Mucosa of gallbladder (tissue), 1 donor: ENCODE results near the gene IFI6. TPM values are rescaled to one million over a fixed set of nuclear protein-coding genes. Genes with fewer than 3 reads are reported as not detected.
"Not testable (repeated sequence)": the region's sequence is repeated elsewhere in the genome, so short reads cannot be mapped to it uniquely, and the experiment has no call there.

Experiments used
- DNase-seq: peaks from one replicate; pipeline ENCODE4 v3.0.0-alpha.2; 2020; ENCODE audit warnings: low spot score
- total RNA-seq: library from RNA; stranded (reverse); gene quantifications from one replicate; pipeline ENCODE4 v1.2.1, GENCODE V29; 2021
- donor health status: DM: no; HTN: no; CAD: no.

IFI6 gene, protein sequence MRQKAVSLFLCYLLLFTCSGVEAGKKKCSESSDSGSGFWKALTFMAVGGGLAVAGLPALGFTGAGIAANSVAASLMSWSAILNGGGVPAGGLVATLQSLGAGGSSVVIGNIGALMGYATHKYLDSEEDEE
- 302 TPM for total RNA-seq

- peak; percentile 91 for DNase-seq
Observed at GRCh38 chr1:27671964-27672749, at the start of gene IFI6. Gene IFI6, minus strand, starts transcription at chr1:27672192. Its CDS starts 2,878 bp downstream, at chr1:27669314.

DNA sequence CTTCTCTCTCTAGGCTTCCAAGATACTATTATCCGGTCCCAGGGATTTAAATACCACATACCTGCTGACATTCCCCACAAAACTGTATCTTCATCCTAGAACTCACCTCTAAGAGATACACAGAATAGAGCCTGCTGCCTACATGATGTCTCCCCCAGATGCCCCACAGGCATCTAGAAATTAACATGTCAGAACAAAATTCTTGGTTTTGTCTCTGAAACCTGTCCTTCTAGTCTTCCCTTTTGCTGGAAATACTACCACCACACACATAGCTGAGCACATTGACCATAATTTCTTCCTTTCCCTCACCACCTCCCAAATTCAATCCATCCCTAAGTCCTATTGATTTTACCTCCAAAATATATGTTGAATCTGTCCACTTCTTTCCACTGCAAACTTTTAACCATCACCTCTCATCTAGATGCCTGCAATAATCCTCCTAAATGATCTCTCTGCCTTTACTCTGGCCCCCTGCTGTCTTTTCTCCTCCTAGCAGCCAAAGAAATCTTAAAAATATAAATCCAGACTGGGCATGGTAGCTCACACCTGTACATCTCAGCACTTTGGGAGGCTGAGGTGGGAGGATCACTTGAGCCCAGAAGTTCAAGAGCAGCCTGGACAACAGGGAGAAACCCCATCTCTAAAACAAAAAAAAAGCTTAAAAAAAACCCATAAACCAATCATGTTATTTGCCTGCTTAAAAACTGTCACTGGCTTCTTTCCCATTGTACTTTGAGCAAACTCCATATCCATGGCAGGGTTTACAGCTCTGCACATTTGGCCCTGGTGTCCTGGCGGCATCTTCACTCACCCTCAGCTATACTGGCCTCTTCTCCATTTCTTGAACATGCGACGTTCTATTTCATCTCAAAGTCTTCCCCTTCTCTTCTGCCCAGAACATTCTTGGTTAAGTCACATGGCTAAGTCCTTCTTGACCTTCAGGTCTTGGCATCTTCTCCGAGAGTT lies 47.6 kb upstream of the IFI6 start:
- DNase-seq, result no peak

DNA sequence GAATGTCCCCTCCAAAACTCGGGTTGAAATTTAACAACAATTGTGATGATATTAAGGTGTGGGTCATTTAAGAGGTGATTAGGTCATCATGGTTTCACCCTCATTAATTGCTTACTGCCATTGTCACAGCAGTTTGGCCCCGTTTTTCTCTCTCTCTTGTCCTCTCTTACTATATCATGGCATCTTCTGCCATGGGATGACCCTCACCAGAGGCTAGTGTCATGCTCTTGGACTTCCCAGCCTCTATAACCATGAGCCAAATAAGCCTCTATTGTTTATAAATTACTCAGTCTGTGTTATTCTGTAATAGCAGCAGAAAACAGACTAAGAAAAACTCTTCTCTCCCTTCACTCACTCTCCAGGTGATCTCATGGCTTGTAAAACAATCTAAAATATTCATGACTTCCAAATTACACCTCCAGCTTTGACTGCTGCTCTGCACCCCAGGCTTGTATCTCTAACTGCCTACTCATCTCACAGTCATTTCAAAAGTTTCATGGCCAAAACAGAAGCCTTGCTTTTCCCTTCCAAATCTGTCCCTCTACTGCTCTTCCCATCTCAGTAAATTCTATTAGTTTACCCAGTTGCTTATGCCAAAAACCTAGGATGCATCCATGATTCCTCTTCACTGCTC lies 44.4 kb upstream of the IFI6 start:
- DNase-seq, result no peak

DNA sequence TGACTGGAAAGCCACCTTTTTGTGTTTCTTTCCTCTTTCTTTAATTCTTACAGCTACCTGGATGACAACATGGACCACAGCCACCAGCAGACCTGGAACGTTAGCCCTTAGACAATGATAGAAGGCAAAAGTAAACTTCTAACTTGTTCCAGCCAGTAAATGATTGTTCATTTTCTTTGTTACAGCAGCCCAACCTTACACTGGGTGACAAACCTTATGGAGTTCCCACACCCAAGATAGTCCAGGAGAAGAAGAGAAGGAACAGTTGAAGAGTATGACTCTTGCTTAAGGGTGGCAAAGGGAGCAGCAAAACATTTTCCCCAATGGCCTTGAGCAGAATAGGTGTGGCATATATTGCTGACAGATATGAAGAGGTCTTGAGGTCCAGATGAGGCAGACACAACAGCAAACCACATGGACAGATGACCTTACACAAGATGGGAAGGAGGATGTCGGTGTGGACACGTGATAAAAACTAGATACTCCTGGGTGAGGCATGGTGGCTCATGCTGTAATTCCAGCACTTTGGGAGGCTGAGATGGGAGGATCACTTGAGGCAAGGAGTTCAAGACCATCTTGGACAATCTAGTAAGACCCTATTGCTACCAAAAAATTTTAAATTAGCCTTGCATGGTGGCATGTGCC lies 42.0 kb upstream of the IFI6 start:
- DNase-seq, result no peak

GRCh38 chr1:27713139-27713725 lies 41.2 kb upstream of the IFI6 start:
- DNase-seq, result no peak

- DNase-seq, result no peak
Observed at GRCh38 chr1:27710574-27710973, 38.6 kb upstream of the IFI6 start.

DNA sequence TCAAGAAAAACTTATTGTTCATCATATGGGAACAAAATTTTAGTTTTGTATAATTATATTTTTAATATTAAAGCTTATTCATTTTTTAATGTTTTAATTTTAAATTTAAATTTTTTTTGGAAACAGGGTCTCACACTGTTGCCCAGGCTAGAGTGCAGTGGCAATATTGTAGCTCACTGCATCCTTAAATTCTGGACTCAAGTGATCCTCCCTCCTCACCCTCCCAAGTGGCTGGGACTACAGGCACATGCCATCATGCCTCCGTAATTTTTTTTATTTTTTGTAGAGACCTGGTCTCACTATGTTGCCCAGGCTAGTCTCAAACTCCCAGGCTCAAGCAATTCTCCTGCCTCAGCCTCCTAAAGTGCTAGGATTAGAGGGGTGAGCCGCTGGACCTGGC lies 33.6 kb upstream of the IFI6 start:
- no peak for DNase-seq

DNA sequence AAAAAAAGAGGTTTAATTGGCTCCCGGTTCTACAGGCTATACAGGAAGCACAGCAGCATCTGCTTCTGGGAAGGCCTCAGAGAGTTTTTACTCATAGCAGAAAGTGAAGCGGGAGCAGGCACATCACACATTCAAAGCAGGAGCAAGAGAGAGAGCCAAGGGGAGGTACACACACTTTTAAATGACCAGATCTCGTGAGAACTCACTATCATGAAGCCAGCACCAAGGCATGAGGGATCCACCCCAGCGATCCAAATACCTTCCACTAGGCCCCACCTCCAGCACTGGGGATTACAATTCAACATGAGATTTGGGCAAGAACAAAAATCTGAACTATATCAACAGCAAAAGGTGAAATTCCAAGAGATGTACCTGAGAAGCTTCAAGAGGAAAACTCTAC lies 33.0 kb upstream of the IFI6 start:
- DNase-seq, result no peak

DNA sequence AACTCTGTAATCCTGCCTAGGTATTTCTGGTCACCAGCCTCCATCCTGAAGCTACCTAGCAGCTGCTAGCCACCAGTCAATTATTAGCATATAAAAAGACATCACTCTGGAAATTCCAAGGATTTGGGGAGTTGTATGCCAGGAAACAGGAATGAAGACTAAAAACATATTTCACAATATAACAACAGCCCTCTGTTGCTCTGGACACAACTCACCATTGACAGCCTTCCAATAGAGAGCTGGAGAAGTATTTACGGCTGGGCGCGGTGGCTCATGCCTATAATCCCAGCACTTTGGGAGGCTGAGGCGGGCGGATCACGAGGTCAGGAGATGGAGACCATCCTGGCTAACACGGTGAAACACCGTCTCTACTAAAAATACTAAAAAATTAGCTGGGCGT lies 24.8 kb upstream of the IFI6 start:
- not testable (repeated sequence) for DNase-seq

DNA sequence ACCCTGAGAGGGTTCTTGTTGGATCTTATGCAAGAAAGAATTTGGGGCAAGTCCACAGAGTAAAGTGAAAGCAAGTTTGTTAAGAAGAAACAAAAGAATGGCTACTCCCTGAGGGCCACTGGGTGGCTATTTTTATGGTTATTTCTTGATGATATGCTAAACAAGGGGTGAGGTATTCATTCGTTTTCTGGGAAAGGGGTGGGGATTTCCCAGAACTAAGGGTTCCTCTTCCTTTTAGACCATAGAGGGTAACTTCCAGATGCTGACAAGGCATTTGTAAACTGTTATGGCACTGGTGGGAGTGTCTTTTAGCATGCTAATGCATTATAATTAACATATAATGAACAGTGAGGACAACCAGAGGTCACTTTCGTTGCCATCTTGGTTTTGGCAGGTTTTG lies 18.2 kb upstream of the IFI6 start:
- no peak for DNase-seq

DNA sequence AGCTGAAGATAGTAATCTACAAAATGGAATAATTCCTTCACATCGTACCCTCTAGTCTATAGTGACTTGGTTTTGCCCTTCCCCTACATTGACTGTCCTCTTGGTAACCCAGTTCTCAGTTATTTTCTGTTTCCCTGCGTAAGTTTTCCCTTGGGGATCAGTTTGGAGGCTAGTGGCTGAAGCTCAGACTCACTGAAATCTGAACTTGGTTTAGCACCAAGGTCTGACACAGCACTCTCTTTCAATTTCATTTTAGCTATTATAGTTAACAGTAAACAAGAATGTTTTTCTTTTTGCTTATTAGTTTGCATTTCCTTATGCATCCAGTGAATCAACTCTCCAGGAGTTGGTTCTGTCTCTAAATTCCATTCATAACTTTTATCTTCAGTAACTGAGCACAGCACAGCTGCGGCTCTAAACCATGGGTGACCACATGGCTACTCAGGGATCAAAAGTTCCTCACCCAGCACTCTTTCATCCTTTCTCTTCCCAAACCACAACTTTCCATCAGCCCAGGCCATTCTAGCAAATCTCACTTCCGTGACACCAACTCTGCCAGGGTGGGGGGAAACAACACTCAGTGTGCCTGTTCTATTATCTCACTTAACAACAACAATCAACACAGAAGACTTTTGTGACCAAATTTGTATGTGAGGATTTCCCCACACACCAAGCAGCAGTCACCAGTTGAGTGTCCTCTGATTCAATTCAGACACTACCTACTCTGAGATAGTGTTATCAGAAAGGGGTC lies 17.6 kb upstream of the IFI6 start:
- DNase-seq, result no peak

GRCh38 chr1:27687906-27688305 lies 15.9 kb upstream of the IFI6 start:
- DNase-seq, result no peak

DNA sequence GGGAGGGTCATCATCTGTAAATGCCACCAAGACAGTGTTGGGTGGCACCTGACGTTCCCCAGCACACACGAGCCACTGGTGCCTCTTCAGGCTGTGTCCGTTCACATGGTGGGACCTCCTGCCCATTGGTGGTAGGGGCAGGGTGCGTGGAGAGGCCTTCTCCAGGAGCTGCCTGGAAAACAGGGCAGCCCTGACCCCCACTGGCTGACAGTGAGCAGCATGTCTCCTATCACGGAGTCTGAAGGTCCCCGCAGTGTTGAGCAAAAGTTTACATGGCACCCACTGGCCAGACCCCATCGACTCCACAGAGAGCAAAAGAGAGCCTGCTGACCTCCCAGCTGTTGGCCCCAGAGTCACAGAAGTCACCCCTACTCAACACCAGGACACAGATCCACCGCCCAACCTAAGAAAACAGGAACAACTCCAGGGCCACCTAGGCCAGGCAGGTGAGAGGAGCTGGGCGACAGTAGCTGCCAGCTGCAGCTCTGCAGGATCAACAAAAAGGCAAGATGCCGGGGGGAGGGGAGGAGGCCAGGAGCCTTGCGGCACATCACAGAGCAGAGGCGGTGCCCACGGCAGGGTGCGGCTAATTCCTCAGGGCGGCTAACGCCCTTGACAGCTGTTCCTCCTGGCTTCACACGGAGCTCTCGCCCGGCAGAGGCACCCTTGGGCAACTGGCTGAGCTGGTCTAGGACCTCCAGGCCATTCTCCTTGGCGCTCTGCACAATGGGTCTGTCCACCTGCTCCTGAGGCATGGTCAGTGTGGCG lies 14.4 kb upstream of the IFI6 start:
- peak; percentile 68 for DNase-seq

DNA sequence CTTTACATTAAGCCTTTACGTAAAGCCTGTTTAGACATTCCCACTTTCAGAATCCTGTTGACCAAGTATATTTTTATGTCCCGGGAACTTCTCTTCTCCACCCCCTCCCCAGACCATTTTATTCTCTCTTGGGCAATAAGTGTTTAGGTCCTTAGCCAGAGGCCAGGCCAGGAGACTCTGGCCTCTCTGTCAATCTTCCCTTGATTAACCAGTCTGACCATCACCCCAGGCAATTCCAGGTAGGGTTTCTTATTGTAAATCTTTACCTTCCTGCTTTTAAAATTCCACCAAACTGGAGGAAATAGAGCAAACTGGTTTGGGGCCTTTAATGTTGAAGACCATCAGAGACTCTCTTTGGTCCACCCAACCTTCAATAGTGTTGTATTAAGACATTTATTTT lies 12.2 kb upstream of the IFI6 start:
- no peak for DNase-seq

DNA sequence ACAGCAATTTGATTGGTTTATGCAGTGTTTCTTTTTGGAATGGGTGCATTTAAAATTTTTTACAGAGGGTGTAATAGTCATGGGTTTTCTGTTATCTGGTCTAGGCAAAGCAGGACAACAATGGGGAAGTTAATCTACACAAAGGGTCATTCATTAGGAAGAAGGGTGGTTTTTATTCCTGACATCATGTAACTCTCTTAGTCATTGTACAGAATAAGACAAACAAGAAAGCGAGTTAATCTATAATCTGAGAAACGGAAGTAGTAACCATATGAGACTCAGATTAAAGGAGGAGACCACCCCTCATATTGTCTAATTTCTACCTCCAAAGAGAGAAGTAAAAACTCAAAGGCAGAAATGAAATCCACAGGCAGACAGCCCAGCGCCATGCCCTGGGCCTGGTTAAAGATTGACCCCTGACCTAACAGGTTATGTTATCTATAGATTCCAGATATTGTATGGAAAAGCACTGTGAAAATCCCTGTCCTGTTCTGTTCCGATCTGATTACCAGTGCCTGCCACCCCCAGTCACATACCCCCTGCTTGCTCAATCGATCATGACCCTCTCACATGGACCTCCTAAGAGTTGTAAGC lies 10.5 kb upstream of the IFI6 start:
- DNase-seq, result no peak

GRCh38 chr1:27681580-27681979 lies 9.6 kb upstream of the IFI6 start:
- not testable (repeated sequence) for DNase-seq

DNA sequence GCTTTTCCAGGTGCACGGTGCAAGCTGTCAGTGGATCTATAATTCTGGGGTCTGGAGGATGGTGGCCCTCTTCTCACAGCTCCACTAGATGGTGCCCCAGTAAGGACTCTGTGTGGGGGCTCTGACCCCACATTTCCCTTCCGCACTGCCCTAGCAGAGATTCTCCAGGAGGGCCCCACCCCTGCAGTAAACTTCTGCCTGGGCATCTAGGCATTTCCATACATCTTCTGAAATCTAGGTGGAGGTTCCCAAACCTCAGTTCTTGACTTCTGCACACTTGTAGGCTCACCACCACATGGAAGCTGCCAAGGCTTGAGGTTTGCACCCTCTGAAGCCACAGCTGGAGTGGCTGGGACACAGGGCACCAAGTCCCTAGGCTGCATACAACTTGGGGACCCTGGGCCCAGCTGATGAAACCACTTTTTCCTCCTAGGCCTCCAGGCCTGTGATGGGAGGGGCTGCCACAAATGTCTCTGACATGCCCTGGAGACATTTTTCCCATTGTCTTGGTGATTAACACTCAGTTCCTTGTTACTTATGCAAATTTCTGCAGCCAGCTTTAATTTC lies 8.3 kb upstream of the IFI6 start:
- DNase-seq, result not testable (repeated sequence)

- no peak for DNase-seq
Observed at GRCh38 chr1:27678747-27679146, 6.8 kb upstream of the IFI6 start.

GRCh38 chr1:27676410-27676809 lies 4.4 kb upstream of the IFI6 start:
- DNase-seq, result no peak
